ENCODE measurements around the gene KCNN1. TPM values are rescaled to one million over a fixed set of nuclear protein-coding genes. Genes with fewer than 3 reads are reported as not detected.

KCNN1 gene
- total RNA-seq, 1 donor from 2014 or later, result 1.5 TPM

DNA sequence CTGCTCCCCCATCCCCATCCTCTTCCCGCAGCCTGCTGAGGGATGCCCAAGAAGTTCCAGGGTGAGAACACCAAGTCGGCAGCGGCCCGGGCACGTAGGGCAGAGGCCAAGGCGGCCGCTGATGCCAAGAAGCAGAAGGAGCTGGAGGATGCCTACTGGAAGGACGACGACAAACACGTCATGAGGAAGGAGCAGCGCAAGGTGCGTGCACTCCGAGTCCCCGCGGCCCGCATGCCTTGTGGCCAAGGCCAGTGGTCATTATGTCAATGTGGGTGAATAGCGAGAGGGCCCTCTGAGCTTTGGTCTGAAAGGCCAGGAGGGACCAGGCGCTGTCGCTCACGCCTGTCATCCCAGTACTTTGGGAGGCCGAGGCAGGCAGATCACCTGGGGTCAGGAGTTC is 30.5 kb upstream of the KCNN1 start:
- H3K27me3 ChIP-seq (ENCODE audit: insufficient read depth, low read length), result no peaks in the 10 kb centered on the region
- H3K4me2 ChIP-seq (ENCODE audit: low read length), result no peak overlapping the region
- Mint-ChIP-seq H3K27me3 (ENCODE audit: low read depth, unreplicated experiment) (no peaks in the 10 kb centered on the region), H3K36me3 (ENCODE audit: low read depth, unreplicated experiment) (peaks cover 5% of the 10 kb centered on the region), H3K4me1 (ENCODE audit: low read depth, unreplicated experiment) (peaks cover 5% of the 10 kb centered on the region), H3K27ac (ENCODE audit: unreplicated experiment) (no peak overlapping the region), H3K4me3 (ENCODE audit: unreplicated experiment) (no peak overlapping the region), H3K9me3 (ENCODE audit: unreplicated experiment) (no peaks in the 10 kb centered on the region)
- H4K20me1 ChIP-seq (ENCODE audit: insufficient read depth, low read length), result peaks cover 16% of the 10 kb centered on the region
- H3K27ac ChIP-seq (ENCODE audit: low read depth, low read length), result no peak overlapping the region
- H3K36me3 ChIP-seq (ENCODE audit: insufficient read depth, low read length), result no peaks in the 10 kb centered on the region
- H3K9ac ChIP-seq (ENCODE audit: low read length), result no peak overlapping the region
- H3K4me3 ChIP-seq (ENCODE audit: insufficient read depth, low read depth, low read length), result no peak overlapping the region
- no peaks in the 10 kb centered on the region for H3K9me3 ChIP-seq (ENCODE audit: insufficient read depth, low read depth, low read length)
- H3K4me1 ChIP-seq (ENCODE audit: insufficient read depth, low read length), result peaks cover 16% of the 10 kb centered on the region
- H2AFZ ChIP-seq (ENCODE audit: low read depth, low read length), result no peak overlapping the region
- TF ChIP-seq CTCF (IDR thresholded peaks at IDR 0.05; ENCODE audit: insufficient read depth, low read depth, low read length) (no peak), EZH2 (IDR thresholded peaks at IDR 0.05; ENCODE audit: insufficient read depth, low read length) (no peak)
- FAIRE-seq (no peak), DNase-seq (ENCODE audit: low read depth) (no peak)
- peaks cover 15% of the 10 kb centered on the region for H3K79me2 ChIP-seq (ENCODE audit: insufficient read depth, low read length)

GRCh38 chr19:17937371-17937900 is 29.5 kb upstream of the KCNN1 start:
- H3K36me3 ChIP-seq (ENCODE audit: insufficient read depth, low read length), result no peaks in the 10 kb centered on the region
- H3K4me2 ChIP-seq (ENCODE audit: low read length), result no peak overlapping the region
- FAIRE-seq, result no peak
- H3K4me3 ChIP-seq (ENCODE audit: insufficient read depth, low read depth, low read length), result no peak overlapping the region
- H3K27ac ChIP-seq (ENCODE audit: low read depth, low read length), result no peak overlapping the region
- H3K4me3 Mint-ChIP-seq (ENCODE audit: unreplicated experiment), result no peak overlapping the region
- H2AFZ ChIP-seq (ENCODE audit: low read depth, low read length), result no peak overlapping the region
- no peak for TF ChIP-seq CTCF (IDR thresholded peaks at IDR 0.05; ENCODE audit: insufficient read depth, low read depth, low read length)
- no peak for TF ChIP-seq EZH2 (IDR thresholded peaks at IDR 0.05; ENCODE audit: insufficient read depth, low read length)
- H3K36me3 Mint-ChIP-seq (ENCODE audit: low read depth, unreplicated experiment), result peaks cover 6% of the 10 kb centered on the region
- no peaks in the 10 kb centered on the region for H3K27me3 ChIP-seq (ENCODE audit: insufficient read depth, low read length)
- H3K79me2 ChIP-seq (ENCODE audit: insufficient read depth, low read length), result peaks cover 15% of the 10 kb centered on the region
- no peaks in the 10 kb centered on the region for H3K9me3 ChIP-seq (ENCODE audit: insufficient read depth, low read depth, low read length)
- H3K27ac Mint-ChIP-seq (ENCODE audit: unreplicated experiment), result no peak overlapping the region
- no peak overlapping the region for H3K9ac ChIP-seq (ENCODE audit: low read length)
- H4K20me1 ChIP-seq (ENCODE audit: insufficient read depth, low read length), result peaks cover 16% of the 10 kb centered on the region
- no peaks in the 10 kb centered on the region for H3K27me3 Mint-ChIP-seq (ENCODE audit: low read depth, unreplicated experiment)
- peaks cover 7% of the 10 kb centered on the region for H3K4me1 ChIP-seq (ENCODE audit: insufficient read depth, low read length)
- no peaks in the 10 kb centered on the region for H3K9me3 Mint-ChIP-seq (ENCODE audit: unreplicated experiment)
- peaks cover 5% of the 10 kb centered on the region for H3K4me1 Mint-ChIP-seq (ENCODE audit: low read depth, unreplicated experiment)
- no peak for DNase-seq (ENCODE audit: low read depth)

DNA sequence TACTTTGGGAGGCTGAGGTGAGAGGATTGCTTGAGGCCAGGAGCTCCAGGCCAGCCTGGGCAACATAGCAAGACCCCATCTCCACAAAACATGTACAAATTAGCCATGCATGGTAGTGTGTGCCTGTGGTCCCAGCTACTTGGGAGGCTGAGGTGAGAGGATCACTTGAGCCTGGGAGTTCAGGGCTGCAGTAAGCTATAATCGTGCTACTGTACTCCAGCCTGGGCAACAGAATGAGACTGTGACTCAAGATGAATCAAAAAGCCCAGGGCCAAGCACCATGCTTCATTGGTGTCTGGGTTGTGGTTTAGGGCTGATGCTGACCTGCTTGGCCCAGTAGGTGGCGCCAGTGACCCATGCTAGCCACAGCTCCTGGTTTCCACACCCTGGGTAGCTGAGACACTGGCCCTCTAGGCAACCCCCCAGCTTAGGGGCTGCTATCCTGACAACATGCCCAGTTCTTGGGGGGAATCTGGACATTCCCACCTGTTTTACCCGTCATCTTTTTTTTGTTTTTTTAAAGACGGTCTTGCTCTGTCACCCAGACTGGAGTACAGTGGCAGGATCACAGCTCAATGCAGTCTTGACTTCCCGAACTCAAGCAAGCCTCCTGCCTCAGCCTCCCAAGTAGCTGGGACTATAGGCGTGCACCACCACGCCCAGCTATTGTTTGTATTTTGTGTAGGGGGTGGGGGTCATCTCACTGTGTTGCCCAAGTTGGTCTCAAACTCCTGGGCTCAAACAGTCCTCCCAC is 28.6 kb upstream of the KCNN1 start:
- Mint-ChIP-seq H3K27ac (ENCODE audit: unreplicated experiment) (no peak overlapping the region), H3K27me3 (ENCODE audit: low read depth, unreplicated experiment) (no peaks in the 10 kb centered on the region), H3K4me1 (ENCODE audit: low read depth, unreplicated experiment) (peaks cover 5% of the 10 kb centered on the region), H3K9me3 (ENCODE audit: unreplicated experiment) (no peaks in the 10 kb centered on the region), H3K4me3 (ENCODE audit: unreplicated experiment) (no peak overlapping the region), H3K36me3 (ENCODE audit: low read depth, unreplicated experiment) (peaks cover 6% of the 10 kb centered on the region)
- H3K4me1 ChIP-seq (ENCODE audit: insufficient read depth, low read length), result peaks cover 6% of the 10 kb centered on the region
- H4K20me1 ChIP-seq (ENCODE audit: insufficient read depth, low read length), result peaks cover 16% of the 10 kb centered on the region
- no peak overlapping the region for H3K4me2 ChIP-seq (ENCODE audit: low read length)
- H3K9me3 ChIP-seq (ENCODE audit: insufficient read depth, low read depth, low read length), result no peaks in the 10 kb centered on the region
- DNase-seq (ENCODE audit: low read depth) (peak; percentile 71), FAIRE-seq (no peak)
- H3K4me3 ChIP-seq (ENCODE audit: insufficient read depth, low read depth, low read length), result no peak overlapping the region
- H3K36me3 ChIP-seq (ENCODE audit: insufficient read depth, low read length), result no peaks in the 10 kb centered on the region
- no peak overlapping the region for H3K9ac ChIP-seq (ENCODE audit: low read length)
- H3K79me2 ChIP-seq (ENCODE audit: insufficient read depth, low read length), result peaks cover 10% of the 10 kb centered on the region
- no peak overlapping the region for H3K27ac ChIP-seq (ENCODE audit: low read depth, low read length)
- H3K27me3 ChIP-seq (ENCODE audit: insufficient read depth, low read length), result no peaks in the 10 kb centered on the region
- no peak overlapping the region for H2AFZ ChIP-seq (ENCODE audit: low read depth, low read length)
- TF ChIP-seq CTCF (IDR thresholded peaks at IDR 0.05; ENCODE audit: insufficient read depth, low read depth, low read length), result peak; percentile 96
- no peak for TF ChIP-seq EZH2 (IDR thresholded peaks at IDR 0.05; ENCODE audit: insufficient read depth, low read length)
